ENCODE measurements around the gene MYRF.

Gene MYRF

GRCh38 chr11:61735391-61735790 lies 17.0 kb upstream of the MYRF start:
- DNase-seq, result no peak
- in situ Hi-C loops (cut with MboI; ENCODE audit: low pct_unique_long_range_greater_than_20kb, low sequenced_read_pairs), result no loop called here

GRCh38 chr11:61736310-61736709 lies 16.1 kb upstream of the MYRF start:
- DNase-seq, result no peak
- in situ Hi-C loops (cut with MboI; ENCODE audit: low pct_unique_long_range_greater_than_20kb, low sequenced_read_pairs), result no loop called here

- in situ Hi-C loops (cut with MboI; ENCODE audit: low pct_unique_long_range_greater_than_20kb, low sequenced_read_pairs), result no loop called here
- DNase-seq, result peak; percentile 27
These were observed 15.3 kb upstream of the MYRF start for GRCh38 chr11:61737131-61737530.

GRCh38 chr11:61737636-61738386 lies 14.6 kb upstream of the MYRF start:
- in situ Hi-C loops (cut with MboI; ENCODE audit: low pct_unique_long_range_greater_than_20kb, low sequenced_read_pairs), result no loop called here
- DNase-seq, result no peak

GRCh38 chr11:61738776-61739175 lies 13.7 kb upstream of the MYRF start:
- no peak for DNase-seq
- in situ Hi-C loops (cut with MboI; ENCODE audit: low pct_unique_long_range_greater_than_20kb, low sequenced_read_pairs), result no loop called here

GRCh38 chr11:61739413-61739812 lies 13.0 kb upstream of the MYRF start:
- DNase-seq, result no peak
- in situ Hi-C loops (cut with MboI; ENCODE audit: low pct_unique_long_range_greater_than_20kb, low sequenced_read_pairs), result no loop called here

- in situ Hi-C loops (cut with MboI; ENCODE audit: low pct_unique_long_range_greater_than_20kb, low sequenced_read_pairs), result no loop called here
- DNase-seq, result no peak
These were observed 12.5 kb upstream of the MYRF start for GRCh38 chr11:61739966-61740365.

- peak; percentile 69 for DNase-seq
- in situ Hi-C loops (cut with MboI; ENCODE audit: low pct_unique_long_range_greater_than_20kb, low sequenced_read_pairs), result no loop called here
These were observed 10.0 kb upstream of the MYRF start for GRCh38 chr11:61742391-61742790.

GRCh38 chr11:61743486-61744095 lies 8.8 kb upstream of the MYRF start:
- in situ Hi-C loops (cut with MboI; ENCODE audit: low pct_unique_long_range_greater_than_20kb, low sequenced_read_pairs), result no loop called here

GRCh38 chr11:61744181-61744580 lies 8.3 kb upstream of the MYRF start:
- DNase-seq, result no peak
- in situ Hi-C loops (cut with MboI; ENCODE audit: low pct_unique_long_range_greater_than_20kb, low sequenced_read_pairs), result no loop called here

More at GRCh38 chr11:61743486-61744095, 8.8 kb upstream of the MYRF start:
- DNase-seq, result no peak

GRCh38 chr11:61744609-61745156 lies 7.8 kb upstream of the MYRF start:
- in situ Hi-C loops (cut with MboI; ENCODE audit: low pct_unique_long_range_greater_than_20kb, low sequenced_read_pairs), result no loop called here
- no peak for DNase-seq

- DNase-seq, result no peak
- in situ Hi-C loops (cut with MboI; ENCODE audit: low pct_unique_long_range_greater_than_20kb, low sequenced_read_pairs), result no loop called here
These were observed 6.5 kb upstream of the MYRF start for GRCh38 chr11:61745781-61746441.

- in situ Hi-C loops (cut with MboI; ENCODE audit: low pct_unique_long_range_greater_than_20kb, low sequenced_read_pairs), result no loop called here
These were observed 5.8 kb upstream of the MYRF start for GRCh38 chr11:61746442-61747191.

GRCh38 chr11:61747192-61747966 lies 5.1 kb upstream of the MYRF start:
- peak; percentile 59 for DNase-seq
- in situ Hi-C loops (cut with MboI; ENCODE audit: low pct_unique_long_range_greater_than_20kb, low sequenced_read_pairs), result no loop called here

More at GRCh38 chr11:61746442-61747191, 5.8 kb upstream of the MYRF start:
- DNase-seq, result no peak

GRCh38 chr11:61747967-61748285 lies 4.5 kb upstream of the MYRF start:
- DNase-seq, result no peak
- in situ Hi-C loops (cut with MboI; ENCODE audit: low pct_unique_long_range_greater_than_20kb, low sequenced_read_pairs), result no loop called here

GRCh38 chr11:61749591-61750217 lies 2.7 kb upstream of the MYRF start:
- peak; percentile 86 for DNase-seq
- in situ Hi-C loops (cut with MboI; ENCODE audit: low pct_unique_long_range_greater_than_20kb, low sequenced_read_pairs), result no loop called here

- DNase-seq, result no peak
- in situ Hi-C loops (cut with MboI; ENCODE audit: low pct_unique_long_range_greater_than_20kb, low sequenced_read_pairs), result no loop called here
These were observed 1.7 kb upstream of the MYRF start for GRCh38 chr11:61750631-61751273.

GRCh38 chr11:61751384-61751783 lies 1.1 kb upstream of the MYRF start:
- no peak for DNase-seq
- in situ Hi-C loops (cut with MboI; ENCODE audit: low pct_unique_long_range_greater_than_20kb, low sequenced_read_pairs), result no loop called here
